ENCODE results near the gene TCF4. TPM values are rescaled to one million over a fixed set of nuclear protein-coding genes. Genes with fewer than 3 reads are reported as not detected.

TCF4 gene
- total RNA-seq, 2 experiments from 2014 or later: 75.9 to 76.0 TPM

- H3K4me3 ChIP-seq (ENCODE audit: low read depth, low read length, poor library complexity, severe bottlenecking): no peak overlapping the region
- no peak overlapping the region for H3K27ac ChIP-seq (ENCODE audit: low read depth, low read length, poor library complexity, severe bottlenecking)
- DNase-seq (ENCODE audit: low spot score): no peak
- ChIA-PET POLR2A (no interaction called here), CTCF (ENCODE audit: unreplicated experiment) (no interaction called here)
- H4K20me1 ChIP-seq (ENCODE audit: insufficient read depth, low read length): no peaks in the 10 kb centered on the region
- H3K9me3 ChIP-seq (ENCODE audit: low read length): no peaks in the 10 kb centered on the region
- no TSS peak for BruUV-seq (replicated peaks)
- no peaks in the 10 kb centered on the region for H3K9me2 ChIP-seq (ENCODE audit: insufficient read depth, low read length)
- H2AFZ ChIP-seq (ENCODE audit: low read length): no peak overlapping the region
- no peak overlapping the region for H3K4me2 ChIP-seq (ENCODE audit: low read length)
- intact Hi-C loops (cut with micrococcal nuclease; ENCODE audit: unreplicated experiment): no loop called here
- TF ChIP-seq CTCF (conservative IDR thresholded peaks at IDR 0.05; ENCODE audit: low read length): no peak
- TF ChIP-seq EZH2phosphoT487 (IDR thresholded peaks at IDR 0.05; ENCODE audit: borderline replicate concordance, low read depth, low read length): no peak
- peaks cover 13% of the 10 kb centered on the region; the same call in 1 of the 2 replicates for H3K79me2 ChIP-seq (ENCODE audit: insufficient read depth, low read depth, low read length)
- peaks cover 4% of the 10 kb centered on the region for H3K4me1 ChIP-seq (ENCODE audit: insufficient read depth, low read length, poor library complexity, severe bottlenecking)
- no peaks in the 10 kb centered on the region for H3K36me3 ChIP-seq (ENCODE audit: insufficient read depth, low read length)
These were observed 4.1 kb upstream of the TCF4 start for GRCh38 chr18:55592106-55592505.

GRCh38 chr18:55589625-55590291, 1.8 kb upstream of the TCF4 start:
- no peak for TF ChIP-seq EZH2phosphoT487 (IDR thresholded peaks at IDR 0.05; ENCODE audit: borderline replicate concordance, low read depth, low read length)
- no peak for TF ChIP-seq CTCF (conservative IDR thresholded peaks at IDR 0.05; ENCODE audit: low read length)
- Histone ChIP-seq H3K4me2 (ENCODE audit: low read length) (peak overlapping the region; percentile 85), H3K9me3 (ENCODE audit: low read length) (no peaks in the 10 kb centered on the region), H3K4me1 (ENCODE audit: insufficient read depth, low read length, poor library complexity, severe bottlenecking) (peaks cover 15% of the 10 kb centered on the region), H3K79me2 (ENCODE audit: insufficient read depth, low read depth, low read length) (peaks cover 34% of the 10 kb centered on the region; the same call in 1 of the 2 replicates), H2AFZ (ENCODE audit: low read length) (peak overlapping the region; percentile 92), H3K36me3 (ENCODE audit: insufficient read depth, low read length) (peaks cover 4% of the 10 kb centered on the region; the same call in 1 of the 2 replicates), H4K20me1 (ENCODE audit: insufficient read depth, low read length) (no peaks in the 10 kb centered on the region), H3K4me3 (ENCODE audit: low read depth, low read length, poor library complexity, severe bottlenecking) (peak overlapping the region; percentile 90), H3K9me2 (ENCODE audit: insufficient read depth, low read length) (no peaks in the 10 kb centered on the region), H3K27ac (ENCODE audit: low read depth, low read length, poor library complexity, severe bottlenecking) (peak overlapping the region; percentile 93)
- intact Hi-C loops (cut with micrococcal nuclease; ENCODE audit: unreplicated experiment): loop anchor here (1.0 to 10.0 kb wide), 5 partner anchors 82 to 1235 kb away; partner anchors contain the start of genes C18orf54 and STARD6
- ChIA-PET POLR2A (interaction anchor here (1.0 to 1.2 kb wide), 2 partner anchors 150 to 171 kb away, joined by 3 to 4 read pairs; no protein-coding TSS in a partner anchor), CTCF (ENCODE audit: unreplicated experiment) (no interaction called here)
- peak; percentile 89 for DNase-seq (ENCODE audit: low spot score)
- BruUV-seq (replicated peaks): no TSS peak

Measured in OCI-LY7 (cell line).